Central memory CD8-positive, alpha-beta T cell (primary cell): ENCODE results near the gene DEK.

ENCODE experiments used
- ATAC-seq: fragments of 150-1000 bp; cut with Tn5 transposase; replicated peaks from 2 replicates; pipeline ENCODE4 v1.10.0; 2022; ENCODE audit warnings: mild to moderate bottlenecking, moderate FRiP score, moderate number of reproducible peaks; ENCODE audit not compliant: poor library complexity, severe bottlenecking; ENCODE audit errors: extremely low read depth
- DNase-seq, 2 donors: peaks; one replicate each; pipeline ENCODE4 v3.0.0; 2021; ENCODE audit warnings: low spot score in 2 of 2
- H3K27ac Mint-ChIP-seq: one replicate; pipeline ENCODE4 v1.8.0; 2022; ENCODE audit warnings: low read depth, mild to moderate bottlenecking, moderate library complexity, mixed read lengths
- H3K27me3 Mint-ChIP-seq: one replicate; pipeline ENCODE4 v1.8.0; 2022; ENCODE audit warnings: mixed read lengths
- H3K36me3 Mint-ChIP-seq: one replicate; pipeline ENCODE4 v1.8.0; 2022; ENCODE audit warnings: mild to moderate bottlenecking, moderate library complexity, mixed read lengths; ENCODE audit not compliant: insufficient read depth
- H3K4me1 Mint-ChIP-seq: one replicate; pipeline ENCODE4 v1.8.0; 2022; ENCODE audit warnings: mixed read lengths
- H3K4me3 Mint-ChIP-seq: one replicate; pipeline ENCODE4 v1.8.0; 2022; ENCODE audit warnings: mild to moderate bottlenecking, moderate library complexity, mixed read lengths
- H3K9me3 Mint-ChIP-seq: one replicate; pipeline ENCODE4 v1.8.0; 2022; ENCODE audit warnings: mixed read lengths

Gene DEK

DNA sequence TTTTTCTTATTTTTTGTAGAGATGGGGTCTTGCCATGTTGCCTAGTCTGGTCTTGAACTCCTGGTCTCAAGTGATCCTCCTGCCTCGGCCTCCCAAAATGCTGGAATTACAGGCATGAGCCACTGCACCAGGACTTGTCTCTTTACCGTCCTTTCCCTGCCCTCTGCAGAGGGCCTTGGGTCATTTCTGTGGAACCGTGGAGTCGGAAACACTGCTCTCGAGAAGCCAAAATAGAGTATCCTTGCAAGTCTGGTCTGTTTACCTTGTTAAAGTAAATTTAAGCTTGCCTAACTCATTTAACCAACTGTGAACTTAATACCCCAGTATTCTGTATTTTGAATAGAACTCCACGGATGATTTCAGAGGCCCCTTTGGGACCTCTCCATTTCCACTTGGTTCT is 57.7 kb downstream of the DEK start:
- Mint-ChIP-seq H3K27me3 (no peaks in the 10 kb centered on the region), H3K36me3 (peaks cover 5% of the 10 kb centered on the region), H3K27ac (no peak overlapping the region), H3K4me3 (no peak overlapping the region), H3K9me3 (no peaks in the 10 kb centered on the region), H3K4me1 (no peaks in the 10 kb centered on the region)
- DNase-seq, result no peak
- ATAC-seq, result no peak

DNA sequence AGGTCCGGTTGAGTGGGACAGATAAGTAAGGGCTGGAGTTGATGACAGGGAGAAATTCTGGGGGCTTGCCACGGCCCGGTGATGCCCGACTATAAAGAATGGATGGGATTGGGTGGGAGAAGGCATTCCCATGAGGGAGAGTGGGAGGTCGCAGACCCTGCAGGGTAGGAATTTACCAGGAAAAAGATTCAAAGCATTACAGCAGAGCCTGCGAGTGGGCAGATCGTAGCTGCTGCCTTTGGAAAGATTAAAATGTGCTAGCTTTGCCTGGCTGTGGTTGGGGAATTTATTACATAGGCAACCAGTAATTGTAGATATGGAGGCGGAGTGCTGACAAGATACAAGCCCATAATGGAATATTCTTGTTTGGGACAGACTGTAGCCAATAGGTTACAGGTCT is 59.6 kb downstream of the DEK start:
- Mint-ChIP-seq H3K9me3 (no peaks in the 10 kb centered on the region), H3K4me3 (no peak overlapping the region), H3K36me3 (peaks cover 15% of the 10 kb centered on the region), H3K4me1 (no peaks in the 10 kb centered on the region), H3K27ac (no peak overlapping the region), H3K27me3 (no peaks in the 10 kb centered on the region)
- ATAC-seq (no peak), DNase-seq (no peak)

- H3K27me3 Mint-ChIP-seq, result no peaks in the 10 kb centered on the region
- no peak overlapping the region for H3K4me3 Mint-ChIP-seq
Observed at GRCh38 chr6:18203786-18204185, 60.5 kb downstream of the DEK start.

GRCh38 chr6:18192026-18192425 is 72.3 kb downstream of the DEK start:
- H3K4me1 Mint-ChIP-seq, result no peaks in the 10 kb centered on the region
- ATAC-seq (no peak), DNase-seq (no peak)
- no peak overlapping the region for H3K27ac Mint-ChIP-seq
- no peaks in the 10 kb centered on the region for H3K27me3 Mint-ChIP-seq
- no peaks in the 10 kb centered on the region for H3K9me3 Mint-ChIP-seq
- H3K36me3 Mint-ChIP-seq, result peaks cover 14% of the 10 kb centered on the region
- H3K4me3 Mint-ChIP-seq, result no peak overlapping the region

More at GRCh38 chr6:18203786-18204185, 60.5 kb downstream of the DEK start:
- no peak for DNase-seq
- ATAC-seq, result no peak
- H3K9me3 Mint-ChIP-seq, result no peaks in the 10 kb centered on the region
- peaks cover 17% of the 10 kb centered on the region for H3K36me3 Mint-ChIP-seq
- H3K27ac Mint-ChIP-seq, result no peak overlapping the region
- H3K4me1 Mint-ChIP-seq, result no peaks in the 10 kb centered on the region

GRCh38 chr6:18189196-18189595 is 75.1 kb downstream of the DEK start:
- Mint-ChIP-seq H3K4me1 (no peaks in the 10 kb centered on the region), H3K9me3 (no peaks in the 10 kb centered on the region), H3K27me3 (no peaks in the 10 kb centered on the region), H3K36me3 (peaks cover 11% of the 10 kb centered on the region), H3K27ac (no peak overlapping the region), H3K4me3 (no peak overlapping the region)
- no peak for ATAC-seq
- DNase-seq, result no peak

DNA sequence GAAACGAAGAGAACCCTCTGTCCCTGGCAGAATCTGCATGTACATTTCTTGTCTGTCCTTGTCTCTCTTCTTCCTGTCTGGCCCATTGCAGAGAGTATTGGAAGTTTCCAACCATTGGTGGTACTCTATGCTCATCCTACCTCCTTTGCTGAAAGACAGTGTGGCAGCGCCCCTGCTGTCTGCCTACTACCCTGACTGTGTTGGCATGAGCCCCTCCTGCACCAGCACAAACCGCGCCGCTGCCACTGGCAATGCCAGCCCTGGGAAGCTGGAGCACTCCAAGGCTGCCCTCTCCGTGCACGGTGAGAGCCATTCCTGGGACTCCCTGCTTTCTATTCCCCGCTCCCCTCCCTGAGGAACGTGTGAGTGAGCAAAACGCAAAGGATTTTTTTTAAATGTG is 76.6 kb downstream of the DEK start:
- ATAC-seq, result no peak
- no peaks in the 10 kb centered on the region for H3K4me1 Mint-ChIP-seq
- no peak for DNase-seq
- no peak overlapping the region for H3K4me3 Mint-ChIP-seq
- peaks cover 13% of the 10 kb centered on the region for H3K36me3 Mint-ChIP-seq
- H3K27ac Mint-ChIP-seq, result no peak overlapping the region
- H3K9me3 Mint-ChIP-seq, result no peaks in the 10 kb centered on the region
- no peaks in the 10 kb centered on the region for H3K27me3 Mint-ChIP-seq

GRCh38 chr6:18186540-18187250 is 77.6 kb downstream of the DEK start:
- Mint-ChIP-seq H3K4me3 (no peak overlapping the region), H3K36me3 (peaks cover 13% of the 10 kb centered on the region), H3K9me3 (no peaks in the 10 kb centered on the region), H3K27ac (no peak overlapping the region), H3K27me3 (no peaks in the 10 kb centered on the region), H3K4me1 (no peaks in the 10 kb centered on the region)
- no peak for DNase-seq
- no peak for ATAC-seq

DNA sequence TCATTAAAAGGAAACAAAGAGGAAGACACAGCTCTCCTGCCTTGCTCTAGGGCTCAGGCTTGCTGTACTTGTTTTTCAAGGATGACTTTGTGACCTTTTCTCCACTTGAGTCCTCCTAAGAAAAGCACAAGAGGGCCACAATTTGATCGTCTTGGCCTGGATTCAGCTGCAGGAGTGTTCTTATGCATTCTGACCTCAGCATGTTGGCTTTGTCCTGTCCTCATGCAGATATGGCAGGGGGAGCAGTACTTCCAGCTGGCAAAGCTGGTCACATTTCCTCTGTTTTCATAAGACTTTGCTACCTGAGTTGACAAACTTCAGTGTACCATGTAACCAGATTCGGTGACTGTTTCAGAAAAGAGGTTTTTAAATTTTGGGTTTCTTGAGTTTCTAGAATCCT is 78.3 kb downstream of the DEK start:
- H3K9me3 Mint-ChIP-seq, result no peaks in the 10 kb centered on the region
- peaks cover 15% of the 10 kb centered on the region for H3K36me3 Mint-ChIP-seq
- H3K27me3 Mint-ChIP-seq, result no peaks in the 10 kb centered on the region
- H3K27ac Mint-ChIP-seq, result no peak overlapping the region
- DNase-seq (no peak), ATAC-seq (no peak)
- H3K4me1 Mint-ChIP-seq, result no peaks in the 10 kb centered on the region
- H3K4me3 Mint-ChIP-seq, result no peak overlapping the region

- Mint-ChIP-seq H3K4me1 (no peaks in the 10 kb centered on the region), H3K27ac (no peak overlapping the region), H3K9me3 (no peaks in the 10 kb centered on the region), H3K36me3 (peaks cover 16% of the 10 kb centered on the region), H3K4me3 (no peak overlapping the region), H3K27me3 (no peaks in the 10 kb centered on the region)
- DNase-seq (no peak), ATAC-seq (no peak)
Observed at GRCh38 chr6:18185624-18186023, 78.7 kb downstream of the DEK start.

GRCh38 chr6:18183766-18184165 is 80.6 kb downstream of the DEK start:
- ATAC-seq (no peak), DNase-seq (no peak)
- no peaks in the 10 kb centered on the region for H3K9me3 Mint-ChIP-seq
- no peaks in the 10 kb centered on the region for H3K27me3 Mint-ChIP-seq
- peaks cover 10% of the 10 kb centered on the region for H3K36me3 Mint-ChIP-seq
- no peak overlapping the region for H3K27ac Mint-ChIP-seq
- H3K4me1 Mint-ChIP-seq, result no peaks in the 10 kb centered on the region
- no peak overlapping the region for H3K4me3 Mint-ChIP-seq

GRCh38 chr6:18182568-18182967 is 81.8 kb downstream of the DEK start:
- H3K27me3 Mint-ChIP-seq, result no peaks in the 10 kb centered on the region
- H3K27ac Mint-ChIP-seq, result no peak overlapping the region
- no peaks in the 10 kb centered on the region for H3K4me1 Mint-ChIP-seq
- peaks cover 7% of the 10 kb centered on the region for H3K36me3 Mint-ChIP-seq
- no peak for DNase-seq
- ATAC-seq, result no peak
- H3K4me3 Mint-ChIP-seq, result no peak overlapping the region
- H3K9me3 Mint-ChIP-seq, result no peaks in the 10 kb centered on the region

DNA sequence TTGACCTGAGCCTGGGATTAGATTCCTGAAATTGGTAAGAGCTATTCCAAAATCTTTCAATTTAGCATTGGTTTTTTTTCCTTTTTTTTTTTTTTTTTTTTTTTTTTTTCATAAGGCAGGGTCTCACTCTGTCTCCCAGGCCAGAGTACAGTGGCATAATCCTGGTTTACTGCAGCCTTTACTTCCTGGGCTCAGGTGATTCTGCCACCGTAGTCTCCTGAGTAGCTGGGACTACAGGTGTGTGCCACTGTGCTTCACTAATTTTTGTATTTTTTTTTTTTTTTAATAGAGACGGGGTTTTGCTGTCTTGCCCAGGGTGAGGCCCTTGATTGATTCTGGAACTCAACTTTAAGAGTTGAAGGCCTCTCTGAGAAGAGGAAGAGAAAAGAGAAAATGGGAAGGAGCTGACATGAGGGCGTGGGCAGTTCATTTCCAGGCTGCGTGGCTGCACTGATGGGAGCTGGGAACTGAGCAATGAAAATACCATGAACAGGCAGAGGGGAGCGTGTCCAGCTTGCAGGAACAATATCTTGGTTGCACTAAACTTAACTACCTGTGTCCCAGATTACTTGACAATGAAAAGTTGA is 84.5 kb downstream of the DEK start:
- Mint-ChIP-seq H3K4me1 (peaks cover 22% of the 10 kb centered on the region), H3K4me3 (no peak overlapping the region), H3K27me3 (no peaks in the 10 kb centered on the region), H3K36me3 (peaks cover 7% of the 10 kb centered on the region), H3K27ac (no peak overlapping the region), H3K9me3 (no peaks in the 10 kb centered on the region)
- DNase-seq (no peak), ATAC-seq (no peak)

DNA sequence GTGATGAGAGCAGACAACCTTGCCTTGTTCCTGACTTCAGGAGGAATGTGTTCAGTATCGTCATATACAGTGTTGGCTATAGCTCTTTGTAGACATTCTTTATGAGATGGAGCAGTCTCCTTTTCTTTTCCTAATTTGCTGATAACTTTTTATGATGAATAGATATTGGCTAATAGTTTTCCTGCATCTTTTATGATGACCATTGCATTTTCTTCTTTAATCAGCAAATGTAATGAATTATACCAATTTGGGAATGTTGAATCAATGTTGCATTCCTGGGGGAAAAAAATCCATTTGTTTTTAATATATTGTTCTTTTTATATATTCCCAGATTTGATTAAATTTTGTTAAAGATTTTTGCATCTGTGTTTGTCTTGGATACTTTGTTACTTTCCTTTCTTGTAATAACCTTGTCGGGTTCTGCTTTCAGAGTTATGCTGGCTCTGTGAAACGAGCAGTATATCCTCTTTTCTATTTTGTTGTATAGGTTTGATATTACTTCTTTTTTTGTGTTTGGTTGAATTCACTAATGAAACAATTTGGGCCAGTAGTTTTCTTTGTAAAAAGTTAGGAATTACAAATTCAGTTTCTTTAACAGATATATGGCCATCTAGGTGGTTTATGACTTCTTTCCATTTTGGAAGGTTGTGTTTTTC is 85.2 kb downstream of the DEK start:
- no peak for DNase-seq
- no peaks in the 10 kb centered on the region for H3K27me3 Mint-ChIP-seq
- H3K27ac Mint-ChIP-seq, result no peak overlapping the region
- peaks cover 7% of the 10 kb centered on the region for H3K36me3 Mint-ChIP-seq
- no peak overlapping the region for H3K4me3 Mint-ChIP-seq
- no peaks in the 10 kb centered on the region for H3K9me3 Mint-ChIP-seq
- ATAC-seq, result no peak
- H3K4me1 Mint-ChIP-seq, result peaks cover 22% of the 10 kb centered on the region
